Erythroblast (primary cell): ENCODE results near the gene NSD2.

Source experiments
- GATA1 ChIP-seq: IDR thresholded peaks from 2 replicates; pipeline ENCODE4 v1.6.1; 2011; ENCODE audit warnings: low read depth, mild to moderate bottlenecking, control low read depth, low read length, moderate library complexity
- POLR2A ChIP-seq: IDR thresholded peaks from 2 replicates; pipeline ENCODE4 v1.6.1; 2011; ENCODE audit warnings: mild to moderate bottlenecking, low read length

DNA sequence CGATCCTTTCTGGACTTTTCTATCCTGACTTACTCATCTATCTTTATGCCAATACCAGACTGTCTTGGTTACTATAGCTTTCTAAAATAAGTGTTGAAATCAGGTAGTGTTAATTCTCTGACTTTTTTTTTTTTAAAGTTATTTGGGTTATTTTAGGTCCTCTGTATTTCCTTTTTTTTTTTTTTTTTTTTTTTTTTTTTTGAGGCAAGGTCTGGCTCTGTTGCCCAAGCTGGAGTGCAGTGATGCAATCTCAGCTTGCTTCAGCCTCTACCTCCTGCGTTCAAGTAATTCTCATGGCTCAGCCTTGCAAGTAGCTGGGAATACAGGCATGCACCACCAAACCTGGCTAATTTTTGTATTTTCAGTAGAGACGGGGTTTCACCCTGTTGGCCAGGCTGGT, 140.4 kb downstream of the NSD2 start:
- no peak for TF ChIP-seq GATA1
- no peak for TF ChIP-seq POLR2A
